Measurements from ENCODE around the gene MALSU1. TPM values are rescaled to one million over a fixed set of nuclear protein-coding genes. Genes with fewer than 3 reads are reported as not detected.

MALSU1 gene
- total and polyA plus RNA-seq, 2 experiments from 2014 or later, result 61.8 to 92.6 TPM

DNA sequence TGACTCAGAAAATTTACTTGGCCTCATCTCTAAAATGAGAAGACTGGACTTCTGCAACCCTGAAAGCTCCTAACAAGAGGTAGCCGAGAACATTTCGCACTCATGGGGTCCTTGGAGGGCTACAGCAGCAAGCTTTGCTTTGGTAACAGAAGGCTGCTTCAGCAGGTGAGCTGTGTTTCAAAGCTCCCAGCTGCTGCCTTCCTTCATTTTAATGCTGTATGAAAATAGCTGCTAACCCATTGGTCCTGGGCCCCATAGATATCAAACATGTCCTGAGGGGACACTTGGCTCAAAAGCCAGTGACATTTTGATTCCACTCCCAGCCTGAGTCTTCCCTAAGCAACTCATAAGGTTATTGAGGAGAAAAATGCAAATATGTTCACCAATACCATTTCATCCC, 14.3 kb upstream of the MALSU1 start:
- Histone ChIP-seq H2AFZ (no peak overlapping the region), H3K4me3 (no peak overlapping the region), H3K4me2 (no peak overlapping the region), H3K79me2 (no peaks in the 10 kb centered on the region), H3K4me1 (ENCODE audit: insufficient read depth) (no peaks in the 10 kb centered on the region), H3K36me3 (replicated peaks; ENCODE audit: insufficient read depth, low read depth) (no peaks in the 10 kb centered on the region), H3K27me3 (no peaks in the 10 kb centered on the region), H4K20me1 (ENCODE audit: insufficient read depth, poor library complexity, severe bottlenecking) (no peaks in the 10 kb centered on the region), H3K27ac (no peak overlapping the region), H3K9me2 (replicated peaks; ENCODE audit: insufficient read depth) (no peaks in the 10 kb centered on the region), H3K9me3 (ENCODE audit: low read depth) (no peaks in the 10 kb centered on the region)
- TF ChIP-seq CTCF (IDR thresholded peaks at IDR 0.05; ENCODE audit: poor library complexity) (no peak), EZH2phosphoT487 (IDR thresholded peaks at IDR 0.05; ENCODE audit: low read depth, severe bottlenecking, unreplicated experiment) (no peak), EZH2 (IDR thresholded peaks at IDR 0.05; ENCODE audit: borderline replicate concordance) (no peak)
- DNase-seq (ENCODE audit: low spot score), result no peak
- WGBS (ENCODE audit: low lambda C conversion rate, missing lambda C conversion rate), result 94% methylated on average over 2 of the region's 2 CpGs

GRCh38 chr7:23285657-23286646, 13.2 kb upstream of the MALSU1 start:
- WGBS (ENCODE audit: low lambda C conversion rate, missing lambda C conversion rate), result 90% methylated on average over 17 of the region's 18 CpGs
- Histone ChIP-seq H3K4me3 (no peak overlapping the region), H3K4me2 (no peak overlapping the region), H3K9me2 (replicated peaks; ENCODE audit: insufficient read depth) (no peaks in the 10 kb centered on the region), H3K36me3 (replicated peaks; ENCODE audit: insufficient read depth, low read depth) (no peaks in the 10 kb centered on the region), H3K27me3 (no peaks in the 10 kb centered on the region), H3K4me1 (ENCODE audit: insufficient read depth) (no peaks in the 10 kb centered on the region), H4K20me1 (ENCODE audit: insufficient read depth, poor library complexity, severe bottlenecking) (no peaks in the 10 kb centered on the region), H3K9me3 (ENCODE audit: low read depth) (no peaks in the 10 kb centered on the region), H2AFZ (no peak overlapping the region), H3K79me2 (no peaks in the 10 kb centered on the region), H3K27ac (no peak overlapping the region)
- no peak for DNase-seq (ENCODE audit: low spot score)
- TF ChIP-seq CTCF (IDR thresholded peaks at IDR 0.05; ENCODE audit: poor library complexity) (no peak), EZH2phosphoT487 (IDR thresholded peaks at IDR 0.05; ENCODE audit: low read depth, severe bottlenecking, unreplicated experiment) (no peak), EZH2 (IDR thresholded peaks at IDR 0.05; ENCODE audit: borderline replicate concordance) (no peak)

DNA sequence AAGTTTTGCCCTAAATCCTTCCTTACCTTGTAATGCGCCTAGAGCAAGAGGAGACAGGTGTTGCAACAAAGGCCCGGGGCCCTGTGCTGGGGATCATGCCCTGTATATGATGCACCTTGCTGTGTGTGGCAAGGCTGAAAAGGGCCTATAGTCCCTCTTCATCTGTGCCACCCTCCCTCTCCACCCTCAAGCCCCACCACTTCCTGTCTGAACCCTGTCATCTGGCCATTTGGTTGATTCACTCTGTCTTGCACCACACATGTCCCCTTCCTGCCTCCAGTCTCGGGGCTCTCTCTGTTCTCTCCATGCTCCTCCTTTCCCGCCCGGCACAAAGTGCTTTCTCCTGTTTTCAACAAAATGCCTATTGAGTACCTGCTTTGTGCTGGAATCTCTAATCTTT, 11.5 kb upstream of the MALSU1 start:
- TF ChIP-seq CTCF (IDR thresholded peaks at IDR 0.05; ENCODE audit: poor library complexity) (no peak), EZH2phosphoT487 (IDR thresholded peaks at IDR 0.05; ENCODE audit: low read depth, severe bottlenecking, unreplicated experiment) (no peak), EZH2 (IDR thresholded peaks at IDR 0.05; ENCODE audit: borderline replicate concordance) (no peak)
- Histone ChIP-seq H3K79me2 (no peaks in the 10 kb centered on the region), H3K9me2 (replicated peaks; ENCODE audit: insufficient read depth) (no peaks in the 10 kb centered on the region), H3K4me2 (no peak overlapping the region), H2AFZ (no peak overlapping the region), H4K20me1 (ENCODE audit: insufficient read depth, poor library complexity, severe bottlenecking) (no peaks in the 10 kb centered on the region), H3K27ac (no peak overlapping the region), H3K36me3 (replicated peaks; ENCODE audit: insufficient read depth, low read depth) (no peaks in the 10 kb centered on the region), H3K27me3 (no peaks in the 10 kb centered on the region), H3K4me3 (no peak overlapping the region), H3K9me3 (ENCODE audit: low read depth) (no peaks in the 10 kb centered on the region), H3K4me1 (ENCODE audit: insufficient read depth) (no peaks in the 10 kb centered on the region)
- no peak for DNase-seq (ENCODE audit: low spot score)
- 89% methylated on average over 5 of the region's 5 CpGs for WGBS (ENCODE audit: low lambda C conversion rate, missing lambda C conversion rate)

Measured in hepatocyte (in vitro differentiated cells).